ENCODE data around the gene SNX27. TPM values are rescaled to one million over a fixed set of nuclear protein-coding genes. Genes with fewer than 3 reads are reported as not detected.
A peak's percentile ranks its signal among the peaks of the same experiment; 100 is the strongest.

Gene SNX27
- total RNA-seq, 1 experiment from 2014 or later = 56.0 TPM

DNA sequence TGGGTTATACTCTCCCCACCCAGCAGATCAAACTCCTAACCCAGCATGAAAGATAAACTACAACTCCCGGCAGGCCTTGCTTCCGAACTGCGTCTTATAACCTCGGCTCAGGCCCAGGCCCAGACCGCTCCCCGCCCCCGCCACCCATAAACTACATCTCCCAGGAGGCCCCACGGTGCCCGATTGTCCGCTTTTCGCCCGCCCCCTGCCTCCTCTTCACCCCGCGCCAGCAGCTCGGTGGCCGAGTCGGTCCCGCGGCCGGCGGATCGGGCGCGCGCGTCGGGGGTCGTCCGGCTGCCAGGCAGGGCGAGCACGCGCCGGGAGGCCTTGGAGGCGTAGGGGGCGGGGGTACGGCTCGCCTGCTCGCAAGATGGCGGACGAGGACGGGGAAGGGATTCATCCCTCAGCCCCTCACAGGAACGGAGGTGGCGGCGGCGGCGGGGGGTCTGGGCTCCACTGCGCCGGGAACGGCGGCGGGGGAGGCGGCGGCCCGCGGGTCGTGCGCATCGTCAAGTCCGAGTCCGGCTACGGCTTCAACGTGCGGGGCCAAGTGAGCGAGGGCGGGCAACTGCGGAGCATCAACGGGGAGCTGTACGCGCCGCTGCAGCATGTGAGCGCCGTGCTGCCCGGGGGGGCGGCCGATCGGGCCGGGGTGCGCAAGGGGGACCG is at the start of gene SNX27 (continued):
- TF ChIP-seq, protein P1, sequence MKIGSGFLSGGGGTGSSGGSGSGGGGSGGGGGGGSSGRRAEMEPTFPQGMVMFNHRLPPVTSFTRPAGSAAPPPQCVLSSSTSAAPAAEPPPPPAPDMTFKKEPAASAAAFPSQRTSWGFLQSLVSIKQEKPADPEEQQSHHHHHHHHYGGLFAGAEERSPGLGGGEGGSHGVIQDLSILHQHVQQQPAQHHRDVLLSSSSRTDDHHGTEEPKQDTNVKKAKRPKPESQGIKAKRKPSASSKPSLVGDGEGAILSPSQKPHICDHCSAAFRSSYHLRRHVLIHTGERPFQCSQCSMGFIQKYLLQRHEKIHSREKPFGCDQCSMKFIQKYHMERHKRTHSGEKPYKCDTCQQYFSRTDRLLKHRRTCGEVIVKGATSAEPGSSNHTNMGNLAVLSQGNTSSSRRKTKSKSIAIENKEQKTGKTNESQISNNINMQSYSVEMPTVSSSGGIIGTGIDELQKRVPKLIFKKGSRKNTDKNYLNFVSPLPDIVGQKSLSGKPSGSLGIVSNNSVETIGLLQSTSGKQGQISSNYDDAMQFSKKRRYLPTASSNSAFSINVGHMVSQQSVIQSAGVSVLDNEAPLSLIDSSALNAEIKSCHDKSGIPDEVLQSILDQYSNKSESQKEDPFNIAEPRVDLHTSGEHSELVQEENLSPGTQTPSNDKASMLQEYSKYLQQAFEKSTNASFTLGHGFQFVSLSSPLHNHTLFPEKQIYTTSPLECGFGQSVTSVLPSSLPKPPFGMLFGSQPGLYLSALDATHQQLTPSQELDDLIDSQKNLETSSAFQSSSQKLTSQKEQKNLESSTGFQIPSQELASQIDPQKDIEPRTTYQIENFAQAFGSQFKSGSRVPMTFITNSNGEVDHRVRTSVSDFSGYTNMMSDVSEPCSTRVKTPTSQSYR (CRISPR knock-in tag; IDR thresholded peaks at IDR 0.05) = no peak
- TF ChIP-seq ZNF423 (CRISPR knock-in tag; IDR thresholded peaks at IDR 0.05) (no peak), GTF2I (CRISPR knock-in tag; conservative IDR thresholded peaks at IDR 0.05) (no peak), CREM (CRISPR knock-in tag; IDR thresholded peaks at IDR 0.05) (no peak; the same call in 1 of the 2 replicates), CBFB (CRISPR knock-in tag; IDR thresholded peaks at IDR 0.05; ENCODE audit: low read depth) (no peak), HMGA2 (CRISPR knock-in tag; IDR thresholded peaks at IDR 0.05) (no peak), NR3C1 (CRISPR knock-in tag; conservative IDR thresholded peaks at IDR 0.05; ENCODE audit: low read depth) (no peak), CREB1 (CRISPR knock-in tag; IDR thresholded peaks at IDR 0.05) (no peak), NFE2L1 (CRISPR knock-in tag; IDR thresholded peaks at IDR 0.05) (no peak), ELF4 (CRISPR knock-in tag; IDR thresholded peaks at IDR 0.05; ENCODE audit: low read depth) (no peak), ZNF121 (CRISPR knock-in tag; IDR thresholded peaks at IDR 0.05) (no peak), TCF7 (CRISPR knock-in tag; IDR thresholded peaks at IDR 0.05; ENCODE audit: low read depth) (no peak), FOXP1 (CRISPR knock-in tag; IDR thresholded peaks at IDR 0.05; ENCODE audit: borderline replicate concordance) (no peak), ZNF232 (CRISPR knock-in tag; IDR thresholded peaks at IDR 0.05) (0 out of 2 replicates have a peak, but pooled peaks have one; percentile 44), MYBL2 (CRISPR knock-in tag; IDR thresholded peaks at IDR 0.05) (no peak), EMX1 (CRISPR knock-in tag; IDR thresholded peaks at IDR 0.05) (no peak), KAT7 (CRISPR knock-in tag; IDR thresholded peaks at IDR 0.05; ENCODE audit: borderline replicate concordance) (peak; percentile 87; the same call in 1 of the 2 replicates), ZNF416 (CRISPR knock-in tag; IDR thresholded peaks at IDR 0.05) (no peak)
- TF ChIP-seq, protein P2, sequence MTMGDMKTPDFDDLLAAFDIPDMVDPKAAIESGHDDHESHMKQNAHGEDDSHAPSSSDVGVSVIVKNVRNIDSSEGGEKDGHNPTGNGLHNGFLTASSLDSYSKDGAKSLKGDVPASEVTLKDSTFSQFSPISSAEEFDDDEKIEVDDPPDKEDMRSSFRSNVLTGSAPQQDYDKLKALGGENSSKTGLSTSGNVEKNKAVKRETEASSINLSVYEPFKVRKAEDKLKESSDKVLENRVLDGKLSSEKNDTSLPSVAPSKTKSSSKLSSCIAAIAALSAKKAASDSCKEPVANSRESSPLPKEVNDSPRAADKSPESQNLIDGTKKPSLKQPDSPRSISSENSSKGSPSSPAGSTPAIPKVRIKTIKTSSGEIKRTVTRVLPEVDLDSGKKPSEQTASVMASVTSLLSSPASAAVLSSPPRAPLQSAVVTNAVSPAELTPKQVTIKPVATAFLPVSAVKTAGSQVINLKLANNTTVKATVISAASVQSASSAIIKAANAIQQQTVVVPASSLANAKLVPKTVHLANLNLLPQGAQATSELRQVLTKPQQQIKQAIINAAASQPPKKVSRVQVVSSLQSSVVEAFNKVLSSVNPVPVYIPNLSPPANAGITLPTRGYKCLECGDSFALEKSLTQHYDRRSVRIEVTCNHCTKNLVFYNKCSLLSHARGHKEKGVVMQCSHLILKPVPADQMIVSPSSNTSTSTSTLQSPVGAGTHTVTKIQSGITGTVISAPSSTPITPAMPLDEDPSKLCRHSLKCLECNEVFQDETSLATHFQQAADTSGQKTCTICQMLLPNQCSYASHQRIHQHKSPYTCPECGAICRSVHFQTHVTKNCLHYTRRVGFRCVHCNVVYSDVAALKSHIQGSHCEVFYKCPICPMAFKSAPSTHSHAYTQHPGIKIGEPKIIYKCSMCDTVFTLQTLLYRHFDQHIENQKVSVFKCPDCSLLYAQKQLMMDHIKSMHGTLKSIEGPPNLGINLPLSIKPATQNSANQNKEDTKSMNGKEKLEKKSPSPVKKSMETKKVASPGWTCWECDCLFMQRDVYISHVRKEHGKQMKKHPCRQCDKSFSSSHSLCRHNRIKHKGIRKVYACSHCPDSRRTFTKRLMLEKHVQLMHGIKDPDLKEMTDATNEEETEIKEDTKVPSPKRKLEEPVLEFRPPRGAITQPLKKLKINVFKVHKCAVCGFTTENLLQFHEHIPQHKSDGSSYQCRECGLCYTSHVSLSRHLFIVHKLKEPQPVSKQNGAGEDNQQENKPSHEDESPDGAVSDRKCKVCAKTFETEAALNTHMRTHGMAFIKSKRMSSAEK (CRISPR knock-in tag; IDR thresholded peaks at IDR 0.05; ENCODE audit: borderline replicate concordance) = no peak
- TF ChIP-seq, protein P3, sequence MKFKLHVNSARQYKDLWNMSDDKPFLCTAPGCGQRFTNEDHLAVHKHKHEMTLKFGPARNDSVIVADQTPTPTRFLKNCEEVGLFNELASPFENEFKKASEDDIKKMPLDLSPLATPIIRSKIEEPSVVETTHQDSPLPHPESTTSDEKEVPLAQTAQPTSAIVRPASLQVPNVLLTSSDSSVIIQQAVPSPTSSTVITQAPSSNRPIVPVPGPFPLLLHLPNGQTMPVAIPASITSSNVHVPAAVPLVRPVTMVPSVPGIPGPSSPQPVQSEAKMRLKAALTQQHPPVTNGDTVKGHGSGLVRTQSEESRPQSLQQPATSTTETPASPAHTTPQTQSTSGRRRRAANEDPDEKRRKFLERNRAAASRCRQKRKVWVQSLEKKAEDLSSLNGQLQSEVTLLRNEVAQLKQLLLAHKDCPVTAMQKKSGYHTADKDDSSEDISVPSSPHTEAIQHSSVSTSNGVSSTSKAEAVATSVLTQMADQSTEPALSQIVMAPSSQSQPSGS (CRISPR knock-in tag; IDR thresholded peaks at IDR 0.05; ENCODE audit: borderline replicate concordance, low read depth) = no peak
- TF ChIP-seq, protein P4, sequence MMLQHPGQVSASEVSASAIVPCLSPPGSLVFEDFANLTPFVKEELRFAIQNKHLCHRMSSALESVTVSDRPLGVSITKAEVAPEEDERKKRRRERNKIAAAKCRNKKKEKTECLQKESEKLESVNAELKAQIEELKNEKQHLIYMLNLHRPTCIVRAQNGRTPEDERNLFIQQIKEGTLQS (CRISPR knock-in tag; conservative IDR thresholded peaks at IDR 0.05) = no peak
- TF ChIP-seq, protein P5, sequence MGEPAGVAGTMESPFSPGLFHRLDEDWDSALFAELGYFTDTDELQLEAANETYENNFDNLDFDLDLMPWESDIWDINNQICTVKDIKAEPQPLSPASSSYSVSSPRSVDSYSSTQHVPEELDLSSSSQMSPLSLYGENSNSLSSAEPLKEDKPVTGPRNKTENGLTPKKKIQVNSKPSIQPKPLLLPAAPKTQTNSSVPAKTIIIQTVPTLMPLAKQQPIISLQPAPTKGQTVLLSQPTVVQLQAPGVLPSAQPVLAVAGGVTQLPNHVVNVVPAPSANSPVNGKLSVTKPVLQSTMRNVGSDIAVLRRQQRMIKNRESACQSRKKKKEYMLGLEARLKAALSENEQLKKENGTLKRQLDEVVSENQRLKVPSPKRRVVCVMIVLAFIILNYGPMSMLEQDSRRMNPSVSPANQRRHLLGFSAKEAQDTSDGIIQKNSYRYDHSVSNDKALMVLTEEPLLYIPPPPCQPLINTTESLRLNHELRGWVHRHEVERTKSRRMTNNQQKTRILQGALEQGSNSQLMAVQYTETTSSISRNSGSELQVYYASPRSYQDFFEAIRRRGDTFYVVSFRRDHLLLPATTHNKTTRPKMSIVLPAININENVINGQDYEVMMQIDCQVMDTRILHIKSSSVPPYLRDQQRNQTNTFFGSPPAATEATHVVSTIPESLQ (CRISPR knock-in tag; IDR thresholded peaks at IDR 0.05) = no peak
- TF ChIP-seq, protein P6, sequence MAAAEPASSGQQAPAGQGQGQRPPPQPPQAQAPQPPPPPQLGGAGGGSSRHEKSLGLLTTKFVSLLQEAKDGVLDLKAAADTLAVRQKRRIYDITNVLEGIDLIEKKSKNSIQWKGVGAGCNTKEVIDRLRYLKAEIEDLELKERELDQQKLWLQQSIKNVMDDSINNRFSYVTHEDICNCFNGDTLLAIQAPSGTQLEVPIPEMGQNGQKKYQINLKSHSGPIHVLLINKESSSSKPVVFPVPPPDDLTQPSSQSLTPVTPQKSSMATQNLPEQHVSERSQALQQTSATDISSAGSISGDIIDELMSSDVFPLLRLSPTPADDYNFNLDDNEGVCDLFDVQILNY (CRISPR knock-in tag; IDR thresholded peaks at IDR 0.05) = peak; percentile 88
- TF ChIP-seq, protein P7, sequence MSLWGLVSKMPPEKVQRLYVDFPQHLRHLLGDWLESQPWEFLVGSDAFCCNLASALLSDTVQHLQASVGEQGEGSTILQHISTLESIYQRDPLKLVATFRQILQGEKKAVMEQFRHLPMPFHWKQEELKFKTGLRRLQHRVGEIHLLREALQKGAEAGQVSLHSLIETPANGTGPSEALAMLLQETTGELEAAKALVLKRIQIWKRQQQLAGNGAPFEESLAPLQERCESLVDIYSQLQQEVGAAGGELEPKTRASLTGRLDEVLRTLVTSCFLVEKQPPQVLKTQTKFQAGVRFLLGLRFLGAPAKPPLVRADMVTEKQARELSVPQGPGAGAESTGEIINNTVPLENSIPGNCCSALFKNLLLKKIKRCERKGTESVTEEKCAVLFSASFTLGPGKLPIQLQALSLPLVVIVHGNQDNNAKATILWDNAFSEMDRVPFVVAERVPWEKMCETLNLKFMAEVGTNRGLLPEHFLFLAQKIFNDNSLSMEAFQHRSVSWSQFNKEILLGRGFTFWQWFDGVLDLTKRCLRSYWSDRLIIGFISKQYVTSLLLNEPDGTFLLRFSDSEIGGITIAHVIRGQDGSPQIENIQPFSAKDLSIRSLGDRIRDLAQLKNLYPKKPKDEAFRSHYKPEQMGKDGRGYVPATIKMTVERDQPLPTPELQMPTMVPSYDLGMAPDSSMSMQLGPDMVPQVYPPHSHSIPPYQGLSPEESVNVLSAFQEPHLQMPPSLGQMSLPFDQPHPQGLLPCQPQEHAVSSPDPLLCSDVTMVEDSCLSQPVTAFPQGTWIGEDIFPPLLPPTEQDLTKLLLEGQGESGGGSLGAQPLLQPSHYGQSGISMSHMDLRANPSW (CRISPR knock-in tag; conservative IDR thresholded peaks at IDR 0.05; ENCODE audit: low read depth) = no peak

Measured in WTC11 (cell line).